HEK293 (cell line): ENCODE data around the gene DTNA.

Source experiments
- CTCF ChIA-PET: fragments of 350-600 bp; formaldehyde crosslinking; extraction: SDS; loops from one replicate; lab custom pipeline; 2021; ENCODE audit warnings: antibody characterized with exemption; lab: Yijun Ruan, JAX
- POLR2A ChIA-PET: fragments of 300-600 bp; formaldehyde crosslinking; extraction: SDS; loops from one replicate; lab custom pipeline; 2020; ENCODE audit warnings: antibody characterized with exemption, inconsistent platforms; lab: Yijun Ruan, JAX
- H3K27ac ChIP-seq: fragments of 200-500 bp; sonication (Bioruptor generic); 2 replicates; pipeline ENCODE4 v1.5.1; 2014; ENCODE audit warnings: low read depth, low read length, control low read depth, inconsistent platforms; ENCODE audit errors: extremely low read depth
- H3K36me3 ChIP-seq, 2 experiments: fragments of 200-500 bp in 1 of 2; sonication (Bioruptor generic) in 1 of 2; 1 replicate in 1 of 2; 2 replicates in 1 of 2; pipeline ENCODE4 v1.5.1; 2014 to 2017; ENCODE audit warnings: inconsistent platforms in 2 of 2, low read length in 2 of 2; ENCODE audit not compliant: control insufficient read depth in 2 of 2, insufficient read depth in 1 of 2
- H3K4me1 ChIP-seq: fragments of 200-500 bp; sonication (Bioruptor generic); 2 replicates; pipeline ENCODE4 v1.5.1; 2014; ENCODE audit warnings: mild to moderate bottlenecking, low read length, inconsistent platforms; ENCODE audit not compliant: control insufficient read depth, insufficient read depth
- H3K4me3 ChIP-seq: 2 replicates; pipeline ENCODE4 v1.5.1; 2011; ENCODE audit warnings: low read depth, mild to moderate bottlenecking, control low read depth, low read length, moderate library complexity
- H3K9me3 ChIP-seq: fragments of 200-500 bp; sonication (Bioruptor generic); 2 replicates; pipeline ENCODE4 v1.5.1; 2014; ENCODE audit warnings: low read depth, low read length, inconsistent platforms; ENCODE audit not compliant: control insufficient read depth, insufficient read depth
- FEZF1 ChIP-seq: fragments of 450-650 bp; formaldehyde crosslinking; IDR thresholded peaks from 2 replicates; pipeline ENCODE4 v1.5.1; 2016; ENCODE audit warnings: missing biosample characterization, missing genetic modification characterization
- KLF9 ChIP-seq: fragments of 450-650 bp; formaldehyde crosslinking; IDR thresholded peaks from 2 replicates; pipeline ENCODE4 v1.5.1; 2016; ENCODE audit warnings: missing biosample characterization, missing genetic modification characterization, low read depth
- PRDM4 ChIP-seq: fragments of 450-650 bp; formaldehyde crosslinking; IDR thresholded peaks from 2 replicates; pipeline ENCODE4 v1.5.1; 2017; ENCODE audit warnings: missing biosample characterization, missing genetic modification characterization
- ZFP3 ChIP-seq: fragments of 450-650 bp; formaldehyde crosslinking; IDR thresholded peaks from 2 replicates; pipeline ENCODE4 v1.5.1; 2016; ENCODE audit warnings: low read depth, missing biosample characterization, missing genetic modification characterization
- ZFP69B ChIP-seq: fragments of 450-650 bp; formaldehyde crosslinking; IDR thresholded peaks from 2 replicates; pipeline ENCODE4 v1.5.1; 2016; ENCODE audit warnings: missing biosample characterization, missing genetic modification characterization
- ZNF155 ChIP-seq: fragments of 450-650 bp; formaldehyde crosslinking; IDR thresholded peaks from 2 replicates; pipeline ENCODE4 v1.5.1; 2016; ENCODE audit warnings: missing biosample characterization, missing genetic modification characterization
- ZNF214 ChIP-seq: fragments of 450-650 bp; formaldehyde crosslinking; IDR thresholded peaks from 2 replicates; pipeline ENCODE4 v1.5.1; 2017; ENCODE audit warnings: missing biosample characterization, mild to moderate bottlenecking, missing genetic modification characterization, borderline replicate concordance
- ZNF223 ChIP-seq: fragments of 450-650 bp; formaldehyde crosslinking; IDR thresholded peaks from 2 replicates; pipeline ENCODE4 v1.5.1; 2016; ENCODE audit warnings: missing biosample characterization, missing genetic modification characterization
- ZNF274 ChIP-seq, 2 experiments: fragments of 200-500 bp in 1 of 2; fragments of 450-650 bp in 1 of 2; sonication (Bioruptor generic) in 1 of 2; formaldehyde crosslinking in 1 of 2; IDR thresholded peaks; 2 replicates each; pipeline versions ENCODE4 v1.5.1 to v1.6.1; 2014 to 2016; ENCODE audit warnings: borderline replicate concordance in 1 of 2, inconsistent platforms in 1 of 2, low read length in 1 of 2, missing biosample characterization in 1 of 2, missing genetic modification characterization in 1 of 2
- ZNF510 ChIP-seq: fragments of 450-650 bp; formaldehyde crosslinking; IDR thresholded peaks from 2 replicates; pipeline ENCODE4 v1.5.1; 2018; ENCODE audit warnings: mild to moderate bottlenecking, missing genetic modification characterization, missing biosample characterization; ENCODE audit not compliant: insufficient replicate concordance
- ZNF530 ChIP-seq: fragments of 450-650 bp; formaldehyde crosslinking; IDR thresholded peaks from 2 replicates; pipeline ENCODE4 v1.5.1; 2016; ENCODE audit warnings: low read depth, missing biosample characterization, missing genetic modification characterization
- ZNF548 ChIP-seq: fragments of 450-650 bp; formaldehyde crosslinking; IDR thresholded peaks from 2 replicates; pipeline ENCODE4 v1.5.1; 2016; ENCODE audit warnings: missing biosample characterization, missing genetic modification characterization
- ZNF596 ChIP-seq: fragments of 450-650 bp; IDR thresholded peaks from 2 replicates; pipeline ENCODE4 v1.5.0; 2018; ENCODE audit warnings: missing biosample characterization, mild to moderate bottlenecking, missing genetic modification characterization, moderate library complexity
- ZNF660 ChIP-seq: fragments of 450-650 bp; IDR thresholded peaks from 2 replicates; pipeline ENCODE4 v1.5.1; 2018; ENCODE audit warnings: missing biosample characterization, mild to moderate bottlenecking, missing genetic modification characterization
- ZNF704 ChIP-seq: fragments of 450-650 bp; formaldehyde crosslinking; IDR thresholded peaks from 2 replicates; pipeline ENCODE4 v1.5.1; 2016; ENCODE audit warnings: missing biosample characterization, missing genetic modification characterization
- ZNF792 ChIP-seq: fragments of 450-650 bp; formaldehyde crosslinking; IDR thresholded peaks from 2 replicates; pipeline ENCODE4 v1.5.1; 2016; ENCODE audit warnings: missing biosample characterization, missing genetic modification characterization
- ZNF843 ChIP-seq: fragments of 450-650 bp; formaldehyde crosslinking; IDR thresholded peaks from 2 replicates; pipeline ENCODE4 v1.5.1; 2016; ENCODE audit warnings: missing biosample characterization, missing genetic modification characterization
- ZSCAN16 ChIP-seq: fragments of 450-650 bp; formaldehyde crosslinking; IDR thresholded peaks from 2 replicates; pipeline ENCODE4 v1.5.1; 2016; ENCODE audit warnings: missing biosample characterization, missing genetic modification characterization

DTNA gene

GRCh38 chr18:34805103-34805877 is 95.2 kb downstream of the DTNA start:
- Histone ChIP-seq H3K36me3 (no peaks in the 10 kb centered on the region), H3K4me3 (no peak overlapping the region), H3K4me1 (no peaks in the 10 kb centered on the region), H3K27ac (no peak overlapping the region), H3K9me3 (no peaks in the 10 kb centered on the region)
- ChIA-PET CTCF (interaction anchor here (0.6 to 3.3 kb wide), 8 partner anchors 9 to 630 kb away, joined by 3 to 16 read pairs (median 3); no protein-coding TSS in a partner anchor), POLR2A (no interaction called here)
- TF ChIP-seq ZNF214 (tag by site-specific recombination): no peak
- no peak for TF ChIP-seq PRDM4 (tag by site-specific recombination)
- no peak for TF ChIP-seq ZNF274 (IDR thresholded peaks at IDR 0.05; ENCODE audit: low read length)
- no peak for TF ChIP-seq ZNF274 (tag by site-specific recombination; IDR thresholded peaks at IDR 0.05; ENCODE audit: borderline replicate concordance)
- no peak for TF ChIP-seq ZNF596 (tag by site-specific recombination)
- TF ChIP-seq ZFP3 (tag by site-specific recombination): no peak
- no peak for TF ChIP-seq ZNF792 (tag by site-specific recombination)
- no peak for TF ChIP-seq ZNF510 (tag by site-specific recombination)
- no peak for TF ChIP-seq ZFP69B (tag by site-specific recombination)
- no peak for TF ChIP-seq ZNF155
- TF ChIP-seq FEZF1 (tag by site-specific recombination): no peak
- TF ChIP-seq ZNF548 (tag by site-specific recombination): no peak
- no peak for TF ChIP-seq ZNF843 (tag by site-specific recombination)
- TF ChIP-seq, all 188 proteins: peak for 0

GRCh38 chr18:34805878-34806351 is 95.8 kb downstream of the DTNA start:
- no peaks in the 10 kb centered on the region for H3K9me3 ChIP-seq
- no peak overlapping the region for H3K4me3 ChIP-seq
- POLR2A ChIA-PET: no interaction called here
- no peaks in the 10 kb centered on the region for H3K36me3 ChIP-seq
- no peaks in the 10 kb centered on the region for H3K4me1 ChIP-seq
- TF ChIP-seq ZNF530 (tag by site-specific recombination) (no peak), ZNF223 (tag by site-specific recombination) (no peak), ZSCAN16 (tag by site-specific recombination) (no peak), ZNF660 (tag by site-specific recombination) (no peak), ZFP69B (tag by site-specific recombination) (no peak), KLF9 (no peak), ZNF704 (tag by site-specific recombination) (no peak)
- TF ChIP-seq, all 188 proteins: peak for 0
- CTCF ChIA-PET: interaction anchor here (0.6 to 3.3 kb wide), 6 partner anchors 16 to 629 kb away, joined by 3 to 16 read pairs (median 4); no protein-coding TSS in a partner anchor
- no peak overlapping the region for H3K27ac ChIP-seq
